Adrenal gland (tissue), 12 donors: ENCODE data around the gene AKR1C3. TPM values are rescaled to one million over a fixed set of nuclear protein-coding genes. Genes with fewer than 3 reads are reported as not detected.

Source experiments
- DNase-seq, 7 donors: peaks; one replicate each; pipeline ENCODE4 v3.0.0-alpha.2; 2019 to 2020
- H3K27ac ChIP-seq, 5 donors: fragments of 200-600 bp; sonication (generic) in 4 of 5; 1 replicate in 3 of 5; 2 replicates in 2 of 5; pipeline versions ENCODE4 v1.5.1 to v1.8.0; 2016 to 2020; ENCODE audit warnings: mild to moderate bottlenecking in 1 of 5
- H3K27me3 ChIP-seq: fragments of 200-600 bp; 2 replicates; pipeline ENCODE4 v1.8.0; 2021
- H3K36me3 ChIP-seq, 2 donors: fragments of 200-600 bp; replicated peaks in 1 of 2; 1 replicate in 1 of 2; 2 replicates in 1 of 2; pipeline versions ENCODE4 v1.5.1 to v1.8.0; 2018 to 2022
- H3K4me1 ChIP-seq, 2 donors: fragments of 200-600 bp; replicated peaks in 1 of 2; 1 replicate in 1 of 2; 2 replicates in 1 of 2; pipeline versions ENCODE4 v1.5.1 to v1.8.0; 2018 to 2021
- H3K4me3 ChIP-seq, 4 donors: fragments of 200-600 bp; sonication (generic) in 3 of 4; one replicate each; pipeline ENCODE4 v1.5.1; 2016 to 2018
- H3K9me3 ChIP-seq, 3 donors: fragments of 200-600 bp; sonication (generic) in 1 of 3; replicated peaks in 1 of 3; 1 replicate in 2 of 3; 2 replicates in 1 of 3; pipeline versions ENCODE4 v1.5.1 to v1.8.0; 2016 to 2021
- POLR2A ChIP-seq, 2 donors: fragments of 450-650 bp; IDR thresholded peaks; one replicate each; pipeline ENCODE4 v1.6.1; 2017; ENCODE audit warnings: antibody characterized with exemption in 2 of 2, mild to moderate bottlenecking in 2 of 2, moderate library complexity in 1 of 2
- WGBS, 4 donors: extraction: QIAGEN DNeasy Blood & Tissue Kit in 2 of 4; methylation state at CpG; one replicate each; pipeline versions ENCODE4 v1.1.5 to v1.1.7; 2013 to 2017; 5-methylcytosine and 5-hydroxymethylcytosine counted together
- intact Hi-C, 2 donors: fragments of 100-400 bp; cut with DNase I; formaldehyde crosslinking; loops; one replicate each; pipeline versions ENCODE4 v1.14.1 to v1.15.0; 2022 to 2023
- polyA plus RNA-seq, 3 donors: library from polyadenylated mRNA; stranded (reverse); fragments of 200-250 nt in 2 of 3; fragments of 350-450 nt in 1 of 3; fragmentation: Illumina TruSeq in 1 of 3; extraction: RNeasy Lipid Tissue Mini Kit (QIAGEN cat#74804) in 1 of 3; gene quantifications; one replicate each; pipeline ENCODE4 v1.2.3, GENCODE V29; 2013 to 2014
- small RNA-seq, 2 donors: library from RNA; depleted of rRNA; stranded (forward); fragments of <200 nt; gene quantifications; one replicate each; pipeline ENCODE3, GENCODE V24; 2016
- total RNA-seq, 9 donors: library from RNA; depleted of rRNA in 4 of 9; stranded (reverse); fragments of >200 nt in 4 of 9; fragments of 120-200 nt in 1 of 9; fragmentation: NEBNext Ultra II Directional in 1 of 9; extraction: Animal tissue kit (Norgen Biotek cat#: 25700) in 1 of 9; gene quantifications; one replicate each; pipeline versions ENCODE4 v1.1.0 to v1.2.4, GENCODE V29; 2013 to 2023
- TF ChIP-seq, protein P1 (sequence below), 6 experiments: fragments of 450-650 bp in 4 of 6; fragments of 200-600 bp in 2 of 6; sonication (generic) in 1 of 6; IDR thresholded peaks; 1 replicate in 5 of 6; 2 replicates in 1 of 6; pipeline versions ENCODE4 v1.5.1 to v1.8.0; 2016 to 2021; ENCODE audit warnings: antibody characterized with exemption in 6 of 6, mild to moderate bottlenecking in 2 of 6, moderate library complexity in 1 of 6
- donor health status: healthy with polysubstance abuse.
- donor health status: Bipolar disorder and iron deficiency.
- donor health status: DM: yes; HTN: yes; CAD: no.
- donor health status: DM: no; HTN: no; CAD: no.
- donor health status: DM: no; HTN: no; CAD: no.
- donor health status: DM: yes; HTN: yes; CAD: no.

Gene AKR1C3
- total and polyA plus RNA-seq, 12 donors = 0.67 to 74.8 (median 45.2) TPM

DNA sequence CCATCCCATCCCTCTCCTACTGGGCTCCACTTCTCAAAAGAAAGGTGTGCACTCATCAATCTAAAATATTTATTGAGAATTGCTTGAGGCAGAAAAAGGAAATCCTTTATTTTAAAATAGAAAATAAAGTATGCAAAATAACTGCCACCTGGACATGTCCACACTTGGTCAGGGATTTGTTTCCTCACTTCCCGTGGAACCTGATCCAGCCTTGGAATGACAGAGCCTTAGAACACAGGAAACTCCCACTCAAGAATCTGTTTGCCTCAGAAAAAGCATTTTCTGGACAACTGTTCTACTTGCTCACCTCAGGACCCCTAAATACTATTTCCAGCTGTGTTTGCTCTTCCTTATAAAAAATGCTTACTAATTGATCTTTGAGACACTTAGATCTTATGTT is 61.7 kb downstream of the AKR1C3 start:
- Histone ChIP-seq H3K27ac (no peak overlapping the region), H3K4me3 (no peak overlapping the region), H3K9me3 (no peaks in the 10 kb centered on the region), H3K36me3 (no peaks in the 10 kb centered on the region), H3K4me1 (no peaks in the 10 kb centered on the region), H3K27me3 (no peaks in the 10 kb centered on the region)
- no peak for TF ChIP-seq POLR2A (IDR thresholded peaks at IDR 0.05)
- TF ChIP-seq, protein P1, sequence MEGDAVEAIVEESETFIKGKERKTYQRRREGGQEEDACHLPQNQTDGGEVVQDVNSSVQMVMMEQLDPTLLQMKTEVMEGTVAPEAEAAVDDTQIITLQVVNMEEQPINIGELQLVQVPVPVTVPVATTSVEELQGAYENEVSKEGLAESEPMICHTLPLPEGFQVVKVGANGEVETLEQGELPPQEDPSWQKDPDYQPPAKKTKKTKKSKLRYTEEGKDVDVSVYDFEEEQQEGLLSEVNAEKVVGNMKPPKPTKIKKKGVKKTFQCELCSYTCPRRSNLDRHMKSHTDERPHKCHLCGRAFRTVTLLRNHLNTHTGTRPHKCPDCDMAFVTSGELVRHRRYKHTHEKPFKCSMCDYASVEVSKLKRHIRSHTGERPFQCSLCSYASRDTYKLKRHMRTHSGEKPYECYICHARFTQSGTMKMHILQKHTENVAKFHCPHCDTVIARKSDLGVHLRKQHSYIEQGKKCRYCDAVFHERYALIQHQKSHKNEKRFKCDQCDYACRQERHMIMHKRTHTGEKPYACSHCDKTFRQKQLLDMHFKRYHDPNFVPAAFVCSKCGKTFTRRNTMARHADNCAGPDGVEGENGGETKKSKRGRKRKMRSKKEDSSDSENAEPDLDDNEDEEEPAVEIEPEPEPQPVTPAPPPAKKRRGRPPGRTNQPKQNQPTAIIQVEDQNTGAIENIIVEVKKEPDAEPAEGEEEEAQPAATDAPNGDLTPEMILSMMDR (IDR thresholded peaks at IDR 0.05) = no peak
- intact Hi-C loops = no loop called here
- WGBS, 4 donors = 41 to 57% (median 43%) methylated on average over 1 of the region's 1 CpG
- no peak for DNase-seq

Small RNA genes lying within 50 kb of the gene (small RNA-seq; reads per million reads assigned to genes)
- gene RF00096 = 0 reads per million in 2 donors

Other genes starting within 250 kb of the AKR1C3 start
- gene AKR1C1, start 131.0 kb upstream of the AKR1C3 start, total RNA-seq = 10 to 100 TPM in 3 of 9 donors, 1 to 10 TPM in 6; 4.6 to 22.6 (median 6.9) TPM
- 10 to 100 TPM in 2 of 3 donors, 1 to 10 TPM in 1; 9.9 to 14.8 (median 14.2) TPM for gene AKR1C1, start 131.0 kb upstream of the AKR1C3 start, polyA plus RNA-seq
- 10 to 100 TPM in 4 of 9 donors, 1 to 10 TPM in 5; 3.5 to 27.4 (median 8.2) TPM for gene AKR1C2, start 90.6 kb upstream of the AKR1C3 start, total RNA-seq
- 10 to 100 TPM in 2 of 3 donors, 1 to 10 TPM in 1; 9.7 to 23.8 (median 11.9) TPM for gene AKR1C2, start 90.6 kb upstream of the AKR1C3 start, polyA plus RNA-seq
- gene AKR1C8, start 90.7 kb downstream of the AKR1C3 start, total RNA-seq = not detected
- gene AKR1C8, start 90.7 kb downstream of the AKR1C3 start, polyA plus RNA-seq = not detected
- gene AKR1C4, start 102.4 kb downstream of the AKR1C3 start, total RNA-seq = not detected
- gene AKR1C4, start 102.4 kb downstream of the AKR1C3 start, polyA plus RNA-seq = under 1 TPM in 1 of 3 donors, not detected in 2; 0.20 TPM